Astrocyte of the cerebellum (primary cell): ENCODE measurements around the gene PAXIP1.
"Not testable (repeated sequence)": the region's sequence is repeated elsewhere in the genome, so short reads cannot be mapped to it uniquely, and the experiment has no call there.

Experiments
- DNase-seq: peaks from one replicate; pipeline ENCODE4 v3.0.0-alpha.2; 2011; ENCODE audit warnings: low read depth
- H3K4me3 ChIP-seq: 2 replicates; pipeline ENCODE4 v1.5.1; 2011; ENCODE audit warnings: mild to moderate bottlenecking, low read depth, low read length, moderate library complexity
- CTCF ChIP-seq: IDR thresholded peaks from 2 replicates; pipeline ENCODE4 v1.5.1; 2012; ENCODE audit warnings: low read length, low read depth, moderate library complexity, mild to moderate bottlenecking; ENCODE audit errors: missing control alignments
- in situ Hi-C: cut with HindIII; loops from 2 replicates; pipeline ENCODE4 v1.10.0; 2017; ENCODE audit warnings: low sequenced_read_pairs

Gene PAXIP1

GRCh38 chr7:155003092-155003375, at the start of gene PAXIP1:
PAXIP1 (minus strand) TSS chr7:155003124; CDS start chr7:155002929, 195 bp downstream.
- peak within 1 kb of the TSS; percentile 77 for H3K4me3 ChIP-seq
- in situ Hi-C loops = no loop called here
- TF ChIP-seq CTCF = no peak
- no peak for DNase-seq

GRCh38 chr7:155051355-155051754, 48.4 kb upstream of the PAXIP1 start:
- in situ Hi-C loops = no loop called here
- no peak overlapping the region for H3K4me3 ChIP-seq
- no peak for TF ChIP-seq CTCF
- DNase-seq = no peak

- no peak overlapping the region for H3K4me3 ChIP-seq
- no peak for DNase-seq
- TF ChIP-seq CTCF = no peak
- in situ Hi-C loops = no loop called here
These were observed 45.1 kb upstream of the PAXIP1 start for GRCh38 chr7:155048006-155048405.

GRCh38 chr7:155043756-155044155, 40.8 kb upstream of the PAXIP1 start:
- no peak for DNase-seq
- in situ Hi-C loops = no loop called here
- TF ChIP-seq CTCF = no peak
- no peak overlapping the region for H3K4me3 ChIP-seq

- no peak for DNase-seq
- H3K4me3 ChIP-seq = no peak overlapping the region
- TF ChIP-seq CTCF = no peak
- in situ Hi-C loops = no loop called here
These were observed 35.4 kb upstream of the PAXIP1 start for GRCh38 chr7:155038335-155038734.

GRCh38 chr7:155034495-155034894, 31.6 kb upstream of the PAXIP1 start:
- in situ Hi-C loops, H3K4me3 ChIP-seq, DNase-seq: not testable (repeated sequence)

GRCh38 chr7:155032978-155033377, 30.1 kb upstream of the PAXIP1 start:
- in situ Hi-C loops = no loop called here
- no peak for TF ChIP-seq CTCF
- H3K4me3 ChIP-seq = no peak overlapping the region

More at GRCh38 chr7:155032978-155033377, 30.1 kb upstream of the PAXIP1 start:
- no peak for DNase-seq
